ENCODE results near the gene FLT1. TPM values are rescaled to one million over a fixed set of nuclear protein-coding genes. Genes with fewer than 3 reads are reported as not detected.

Gene FLT1
- total RNA-seq, 1 donor from 2014 or later: 0.47 TPM

DNA sequence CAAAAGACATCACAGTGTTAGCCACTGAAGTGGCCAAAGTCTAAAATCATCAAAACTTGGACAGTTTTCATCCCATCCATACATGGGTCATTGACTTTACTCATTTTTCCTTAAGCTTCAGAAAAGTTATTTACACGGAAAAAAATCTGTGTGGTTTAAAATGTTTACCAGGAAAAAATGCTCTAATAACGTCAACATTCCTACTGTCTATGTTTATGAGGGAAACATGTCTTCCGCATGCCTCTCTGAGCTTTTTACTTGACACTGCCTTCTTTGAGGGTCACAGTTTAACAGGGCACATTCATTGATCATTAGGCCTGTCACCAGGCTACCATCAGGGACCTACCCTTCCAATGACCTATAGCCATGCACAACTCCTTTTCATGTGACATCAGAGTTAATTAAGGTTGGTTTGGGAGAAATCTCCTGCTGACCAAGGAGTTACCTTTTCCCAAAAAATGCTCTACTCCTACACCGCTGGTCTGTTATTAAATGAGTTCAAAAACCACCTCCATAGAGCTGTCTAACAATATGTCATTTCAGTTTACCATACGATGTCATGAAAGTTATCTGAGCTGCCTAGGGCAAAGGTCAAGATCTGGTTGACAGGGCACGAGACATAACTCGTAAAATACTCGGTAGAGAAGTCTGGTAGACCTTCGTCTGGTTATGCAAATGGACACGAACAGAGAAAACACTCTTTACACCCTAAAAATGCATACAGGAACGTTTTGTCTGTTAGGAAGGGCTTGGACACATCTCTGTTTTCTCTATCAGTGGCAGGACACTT lies 17.8 kb downstream of the FLT1 start:
- H3K4me2 ChIP-seq: no peak overlapping the region
- H2AFZ ChIP-seq (replicated peaks): no peak overlapping the region
- Mint-ChIP-seq H3K27ac (no peak overlapping the region), H3K9me3 (no peaks in the 10 kb centered on the region), H3K27me3 (ENCODE audit: insufficient read depth, low read depth) (no peaks in the 10 kb centered on the region), H3K4me3 (no peak overlapping the region), H3K36me3 (no peaks in the 10 kb centered on the region), H3K4me1 (peaks cover 3% of the 10 kb centered on the region)
- H3K79me2 ChIP-seq (ENCODE audit: low read depth): no peaks in the 10 kb centered on the region
- DNase-seq (ENCODE audit: low spot score): no peak
- H3K27ac ChIP-seq: no peak overlapping the region
- no peaks in the 10 kb centered on the region for H3K36me3 ChIP-seq
- H3K4me3 ChIP-seq: no peak overlapping the region
- H3F3A ChIP-seq (ENCODE audit: low read depth): no peaks in the 10 kb centered on the region
- TF ChIP-seq EZH2phosphoT487 (IDR thresholded peaks at IDR 0.05) (no peak), EZH2 (IDR thresholded peaks at IDR 0.05) (no peak)
- TF ChIP-seq, protein P1, sequence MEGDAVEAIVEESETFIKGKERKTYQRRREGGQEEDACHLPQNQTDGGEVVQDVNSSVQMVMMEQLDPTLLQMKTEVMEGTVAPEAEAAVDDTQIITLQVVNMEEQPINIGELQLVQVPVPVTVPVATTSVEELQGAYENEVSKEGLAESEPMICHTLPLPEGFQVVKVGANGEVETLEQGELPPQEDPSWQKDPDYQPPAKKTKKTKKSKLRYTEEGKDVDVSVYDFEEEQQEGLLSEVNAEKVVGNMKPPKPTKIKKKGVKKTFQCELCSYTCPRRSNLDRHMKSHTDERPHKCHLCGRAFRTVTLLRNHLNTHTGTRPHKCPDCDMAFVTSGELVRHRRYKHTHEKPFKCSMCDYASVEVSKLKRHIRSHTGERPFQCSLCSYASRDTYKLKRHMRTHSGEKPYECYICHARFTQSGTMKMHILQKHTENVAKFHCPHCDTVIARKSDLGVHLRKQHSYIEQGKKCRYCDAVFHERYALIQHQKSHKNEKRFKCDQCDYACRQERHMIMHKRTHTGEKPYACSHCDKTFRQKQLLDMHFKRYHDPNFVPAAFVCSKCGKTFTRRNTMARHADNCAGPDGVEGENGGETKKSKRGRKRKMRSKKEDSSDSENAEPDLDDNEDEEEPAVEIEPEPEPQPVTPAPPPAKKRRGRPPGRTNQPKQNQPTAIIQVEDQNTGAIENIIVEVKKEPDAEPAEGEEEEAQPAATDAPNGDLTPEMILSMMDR (IDR thresholded peaks at IDR 0.05): no peak
- no peaks in the 10 kb centered on the region for H3K9me3 ChIP-seq (ENCODE audit: low read depth)
- no peaks in the 10 kb centered on the region for H3K4me1 ChIP-seq
- H4K20me1 ChIP-seq (ENCODE audit: low read depth): no peaks in the 10 kb centered on the region
- no peak overlapping the region for H3K9ac ChIP-seq
- no peaks in the 10 kb centered on the region for H3K27me3 ChIP-seq

DNA sequence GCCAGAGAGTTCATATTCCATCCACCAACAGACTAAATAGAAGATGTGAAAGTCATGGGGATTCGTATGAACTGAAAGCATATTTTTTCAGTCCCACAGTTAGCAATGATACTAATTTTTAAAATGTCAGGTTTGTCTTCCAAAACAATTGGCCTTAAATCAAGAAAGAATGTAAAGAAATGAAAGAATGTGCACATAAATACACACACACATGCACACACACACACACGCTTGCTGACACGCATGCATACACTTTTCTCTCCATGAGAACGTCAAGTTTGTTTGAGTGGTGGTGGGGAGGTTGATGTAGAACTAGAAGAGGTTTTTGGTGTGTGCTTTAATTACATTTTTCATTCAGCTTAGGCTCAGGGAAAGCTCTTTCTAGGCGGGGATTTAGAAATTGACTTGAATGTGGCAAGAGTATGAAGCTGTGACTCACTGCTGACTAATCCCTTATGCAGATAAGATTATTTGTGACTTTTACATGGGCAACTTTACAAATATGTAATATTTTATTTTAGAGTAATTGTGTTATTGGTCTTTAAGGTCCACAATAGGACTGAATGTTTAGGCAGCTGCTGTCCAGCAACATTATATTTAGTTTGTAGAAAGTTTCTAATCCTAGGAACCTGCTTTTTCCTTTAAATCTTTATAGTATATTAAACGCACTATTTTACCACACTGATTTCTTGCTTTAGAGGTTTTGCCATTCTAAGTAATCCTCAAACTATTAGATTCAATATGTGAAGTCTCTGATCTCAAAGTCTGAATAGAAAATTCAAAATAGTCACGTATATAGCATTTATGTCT lies 18.8 kb downstream of the FLT1 start:
- H4K20me1 ChIP-seq (ENCODE audit: low read depth): no peaks in the 10 kb centered on the region
- H3K4me1 Mint-ChIP-seq: peaks cover 3% of the 10 kb centered on the region
- H3K36me3 ChIP-seq: no peaks in the 10 kb centered on the region
- no peak overlapping the region for H3K27ac Mint-ChIP-seq
- H2AFZ ChIP-seq (replicated peaks): no peak overlapping the region
- no peaks in the 10 kb centered on the region for H3F3A ChIP-seq (ENCODE audit: low read depth)
- H3K4me3 ChIP-seq: no peak overlapping the region
- no peak overlapping the region for H3K27ac ChIP-seq
- no peaks in the 10 kb centered on the region for H3K4me1 ChIP-seq
- no peaks in the 10 kb centered on the region for H3K27me3 ChIP-seq
- no peak overlapping the region for H3K9ac ChIP-seq
- no peak overlapping the region for H3K4me3 Mint-ChIP-seq
- H3K27me3 Mint-ChIP-seq (ENCODE audit: insufficient read depth, low read depth): no peaks in the 10 kb centered on the region
- DNase-seq (ENCODE audit: low spot score): no peak
- no peaks in the 10 kb centered on the region for H3K9me3 Mint-ChIP-seq
- no peak overlapping the region for H3K4me2 ChIP-seq
- H3K36me3 Mint-ChIP-seq: no peaks in the 10 kb centered on the region
- no peaks in the 10 kb centered on the region for H3K9me3 ChIP-seq (ENCODE audit: low read depth)
- H3K79me2 ChIP-seq (ENCODE audit: low read depth): no peaks in the 10 kb centered on the region
- no peak for TF ChIP-seq EZH2 (IDR thresholded peaks at IDR 0.05)
- no peak for TF ChIP-seq EZH2phosphoT487 (IDR thresholded peaks at IDR 0.05)
- TF ChIP-seq, protein P1 (IDR thresholded peaks at IDR 0.05): no peak

DNA sequence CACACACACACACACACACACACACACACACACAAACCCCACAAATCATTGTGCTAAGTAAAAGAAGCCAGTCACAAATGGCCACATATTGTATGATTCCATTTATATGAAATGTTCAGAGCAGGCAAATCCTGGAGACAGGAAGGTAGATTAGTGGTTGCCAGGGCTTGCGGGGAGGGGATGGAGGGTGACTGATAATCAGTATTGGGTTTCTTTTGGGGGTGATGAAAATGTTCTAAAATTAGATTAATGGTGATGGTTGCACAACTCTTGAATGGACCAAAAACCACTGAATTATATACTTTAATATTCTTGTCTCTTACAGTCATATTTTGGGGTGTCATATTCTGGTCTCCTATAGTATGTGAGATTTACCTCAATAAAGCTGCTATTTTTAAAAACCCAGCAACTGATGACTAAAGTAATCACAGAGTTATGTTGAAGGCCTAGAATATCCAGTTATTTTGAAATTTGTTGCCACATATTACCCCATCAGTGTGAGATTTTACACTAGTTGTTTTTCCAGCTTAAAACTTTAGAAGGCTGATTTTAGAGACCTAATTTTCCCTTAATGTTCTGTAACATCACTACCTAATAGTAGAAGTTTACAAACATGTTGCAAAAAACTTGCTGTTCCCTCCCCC lies 20.3 kb downstream of the FLT1 start:
- H3K9me3 ChIP-seq (ENCODE audit: low read depth): no peaks in the 10 kb centered on the region
- no peak overlapping the region for H3K4me3 ChIP-seq
- Mint-ChIP-seq H3K27me3 (ENCODE audit: insufficient read depth, low read depth) (no peaks in the 10 kb centered on the region), H3K9me3 (no peaks in the 10 kb centered on the region), H3K4me3 (no peak overlapping the region), H3K27ac (no peak overlapping the region), H3K36me3 (no peaks in the 10 kb centered on the region), H3K4me1 (peaks cover 3% of the 10 kb centered on the region)
- no peak overlapping the region for H3K9ac ChIP-seq
- H3K4me1 ChIP-seq: no peaks in the 10 kb centered on the region
- no peaks in the 10 kb centered on the region for H4K20me1 ChIP-seq (ENCODE audit: low read depth)
- H3K79me2 ChIP-seq (ENCODE audit: low read depth): no peaks in the 10 kb centered on the region
- H3F3A ChIP-seq (ENCODE audit: low read depth): no peaks in the 10 kb centered on the region
- no peak overlapping the region for H3K4me2 ChIP-seq
- no peaks in the 10 kb centered on the region for H3K27me3 ChIP-seq
- H3K36me3 ChIP-seq: no peaks in the 10 kb centered on the region
- no peak for DNase-seq (ENCODE audit: low spot score)
- no peak overlapping the region for H2AFZ ChIP-seq (replicated peaks)
- TF ChIP-seq EZH2phosphoT487 (IDR thresholded peaks at IDR 0.05): no peak
- no peak overlapping the region for H3K27ac ChIP-seq

Data from neural progenitor cell (in vitro differentiated cells).